ENCODE results near the gene HTR7.

The HTR7 gene

GRCh38 chr10:90723416-90724068 lies 134.3 kb downstream of the HTR7 start:
- DNase-seq (ENCODE audit: low read depth) = no peak
- TF ChIP-seq CTCF (conservative IDR thresholded peaks at IDR 0.05; ENCODE audit: low read depth, low read length) = no peak
- no peak overlapping the region for H3K4me3 ChIP-seq (ENCODE audit: low read depth, low read length)

- no peak for TF ChIP-seq CTCF (conservative IDR thresholded peaks at IDR 0.05; ENCODE audit: low read depth, low read length)
- H3K4me3 ChIP-seq (ENCODE audit: low read depth, low read length) = no peak overlapping the region
- no peak for DNase-seq (ENCODE audit: low read depth)
These were observed 135.0 kb downstream of the HTR7 start for GRCh38 chr10:90722832-90723231.

- H3K4me3 ChIP-seq (ENCODE audit: low read depth, low read length) = no peak overlapping the region
- peak; percentile 49 for TF ChIP-seq CTCF (conservative IDR thresholded peaks at IDR 0.05; ENCODE audit: low read depth, low read length)
- DNase-seq (ENCODE audit: low read depth) = peak; percentile 41
These were observed 139.7 kb downstream of the HTR7 start for GRCh38 chr10:90718182-90718581.

GRCh38 chr10:90712529-90712928 lies 145.3 kb downstream of the HTR7 start:
- H3K4me3 ChIP-seq (ENCODE audit: low read depth, low read length) = no peak overlapping the region
- DNase-seq (ENCODE audit: low read depth) = no peak
- peak; percentile 14 for TF ChIP-seq CTCF (conservative IDR thresholded peaks at IDR 0.05; ENCODE audit: low read depth, low read length)

- no peak overlapping the region for H3K4me3 ChIP-seq (ENCODE audit: low read depth, low read length)
- DNase-seq (ENCODE audit: low read depth) = no peak
- TF ChIP-seq CTCF (conservative IDR thresholded peaks at IDR 0.05; ENCODE audit: low read depth, low read length) = no peak
These were observed 148.1 kb downstream of the HTR7 start for GRCh38 chr10:90709727-90710126.

- H3K4me3 ChIP-seq (ENCODE audit: low read depth, low read length) = no peak overlapping the region
- DNase-seq (ENCODE audit: low read depth) = no peak
- TF ChIP-seq CTCF (conservative IDR thresholded peaks at IDR 0.05; ENCODE audit: low read depth, low read length) = no peak
These were observed 150.2 kb downstream of the HTR7 start for GRCh38 chr10:90707657-90708056.

GRCh38 chr10:90701428-90701827 lies 156.4 kb downstream of the HTR7 start:
- no peak for TF ChIP-seq CTCF (conservative IDR thresholded peaks at IDR 0.05; ENCODE audit: low read depth, low read length)
- no peak for DNase-seq (ENCODE audit: low read depth)
- H3K4me3 ChIP-seq (ENCODE audit: low read depth, low read length) = no peak overlapping the region

Measured in choroid plexus epithelial cell (primary cell).